ENCODE results near the gene FGGY.

DNA sequence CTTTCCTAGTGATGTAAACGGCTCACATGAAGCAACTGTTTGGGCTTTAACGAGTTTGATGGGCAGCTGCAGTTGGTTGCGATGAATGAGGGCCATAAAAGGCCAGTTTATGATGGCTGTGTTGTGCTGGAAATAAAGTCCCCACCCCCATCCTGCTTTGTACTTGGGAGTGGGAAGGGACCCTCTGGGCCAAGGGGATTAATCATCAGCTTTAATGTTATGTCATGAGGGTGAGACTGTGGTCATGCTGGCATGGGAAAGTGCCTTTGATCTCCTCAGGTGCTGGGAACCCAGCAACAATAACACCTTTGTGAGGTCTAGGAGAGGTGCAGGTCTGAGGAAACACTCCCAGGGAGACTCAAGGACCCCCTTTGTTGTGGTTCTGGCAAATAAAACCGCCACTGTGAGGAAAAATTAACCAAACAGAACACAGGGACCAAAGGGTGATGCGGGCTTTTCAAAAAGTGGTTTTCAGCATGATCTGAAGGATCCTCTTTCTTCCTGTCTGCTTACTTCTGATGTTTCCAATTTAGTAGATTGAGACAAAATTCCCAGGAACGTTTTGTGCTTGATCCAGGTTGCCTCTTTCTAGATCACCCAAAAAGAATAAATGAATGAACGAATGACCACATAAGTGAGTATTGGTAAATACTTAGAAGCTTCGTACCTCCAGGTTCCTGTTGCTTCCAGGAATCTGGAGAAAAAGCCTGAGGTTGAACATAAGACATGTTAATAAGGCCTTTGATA is 260.1 kb downstream of the FGGY start:
- no peak for TF ChIP-seq CTCF (IDR thresholded peaks at IDR 0.05; ENCODE audit: low read depth, low read length, missing input control)
- TF ChIP-seq, protein P1, sequence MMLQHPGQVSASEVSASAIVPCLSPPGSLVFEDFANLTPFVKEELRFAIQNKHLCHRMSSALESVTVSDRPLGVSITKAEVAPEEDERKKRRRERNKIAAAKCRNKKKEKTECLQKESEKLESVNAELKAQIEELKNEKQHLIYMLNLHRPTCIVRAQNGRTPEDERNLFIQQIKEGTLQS (IDR thresholded peaks at IDR 0.05): no peak
- TF ChIP-seq YY1 (IDR thresholded peaks at IDR 0.05): no peak

Data from liver (tissue), 3 donors.